Measurements from ENCODE around the gene NTM.
"Not testable (repeated sequence)": the region's sequence is repeated elsewhere in the genome, so short reads cannot be mapped to it uniquely, and the experiment has no call there.

NTM gene

DNA sequence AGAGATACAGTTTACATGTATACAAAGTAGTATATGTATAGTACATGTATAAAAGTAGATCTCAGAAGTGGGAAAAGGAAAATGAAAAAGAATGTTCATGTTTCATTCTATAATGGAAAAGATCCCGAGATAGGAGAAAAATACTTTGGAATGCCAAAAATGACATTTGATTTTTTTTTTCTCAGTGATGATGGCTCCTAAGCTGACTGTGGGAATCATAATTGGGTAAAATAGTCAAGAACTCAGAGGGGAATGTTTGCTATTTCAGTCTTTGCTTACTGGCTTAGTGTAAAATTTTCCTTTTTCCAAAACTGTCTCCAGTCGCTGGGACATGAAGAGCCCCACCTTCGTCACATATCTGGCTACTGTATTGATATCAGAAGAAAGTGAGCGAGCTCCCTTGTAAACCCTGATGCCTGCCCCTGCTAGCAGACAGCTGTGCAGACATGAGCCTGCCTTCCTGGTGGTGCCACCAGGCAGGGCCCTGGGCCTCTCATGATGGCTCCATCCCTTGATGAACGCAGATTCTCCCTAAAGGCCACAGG is 944.6 kb downstream of the NTM start:
- DNase-seq (ENCODE audit: low read depth): no peak

DNA sequence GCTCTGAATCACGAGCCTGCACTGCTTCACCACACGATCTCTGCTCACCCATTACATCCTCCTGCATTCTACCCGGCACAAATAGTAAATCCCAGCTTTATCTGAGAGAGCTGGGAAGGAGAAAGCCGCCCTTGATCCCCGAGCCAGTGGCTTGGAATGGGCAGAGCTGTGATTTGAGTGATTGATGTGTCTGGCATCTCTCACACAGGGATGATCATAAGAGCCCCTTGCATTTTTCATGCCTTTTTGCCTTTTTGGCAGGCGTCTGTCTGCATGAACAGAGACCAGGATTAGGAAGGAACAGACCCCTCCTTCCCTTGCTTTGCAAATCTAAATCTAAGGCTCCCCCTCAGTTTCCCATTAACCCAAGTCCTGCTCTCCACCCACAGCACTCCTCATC is 945.3 kb downstream of the NTM start:
- no peak for DNase-seq (ENCODE audit: low read depth)

DNA sequence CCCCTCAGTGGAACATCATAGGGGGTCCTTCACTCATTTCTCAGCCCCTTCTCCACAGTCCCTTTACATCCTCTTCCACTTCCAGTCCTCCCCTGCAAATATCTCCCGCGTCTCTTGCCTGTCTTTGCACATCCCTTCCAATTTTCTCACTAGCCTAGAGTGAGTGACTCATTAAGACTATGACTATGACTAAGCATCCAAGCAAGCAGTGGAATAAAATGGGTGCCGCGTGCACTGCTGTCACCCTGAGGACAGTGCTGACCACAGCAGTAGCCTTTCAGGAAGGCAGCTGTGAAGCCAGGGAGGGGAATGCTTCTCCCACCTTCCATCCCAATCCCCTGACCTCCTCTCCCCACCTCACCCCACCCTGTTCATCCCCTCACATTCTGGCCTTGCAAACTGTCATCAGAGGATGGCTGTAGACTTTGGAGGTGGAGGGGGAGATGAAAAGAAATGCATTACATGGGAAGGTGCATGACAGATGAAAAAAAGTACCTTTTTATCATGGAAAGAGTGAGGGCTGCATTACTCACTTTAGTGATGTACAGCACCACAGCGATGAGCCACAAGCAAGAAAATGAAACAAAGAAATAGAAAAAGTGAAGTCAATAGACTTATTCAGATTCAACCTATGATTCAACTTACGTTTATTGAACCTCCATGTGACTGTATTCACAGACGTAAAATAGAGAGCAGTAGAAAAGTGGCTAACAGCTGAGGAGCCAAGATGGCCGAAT is 948.2 kb downstream of the NTM start:
- DNase-seq (ENCODE audit: low read depth): peak; percentile 38

DNA sequence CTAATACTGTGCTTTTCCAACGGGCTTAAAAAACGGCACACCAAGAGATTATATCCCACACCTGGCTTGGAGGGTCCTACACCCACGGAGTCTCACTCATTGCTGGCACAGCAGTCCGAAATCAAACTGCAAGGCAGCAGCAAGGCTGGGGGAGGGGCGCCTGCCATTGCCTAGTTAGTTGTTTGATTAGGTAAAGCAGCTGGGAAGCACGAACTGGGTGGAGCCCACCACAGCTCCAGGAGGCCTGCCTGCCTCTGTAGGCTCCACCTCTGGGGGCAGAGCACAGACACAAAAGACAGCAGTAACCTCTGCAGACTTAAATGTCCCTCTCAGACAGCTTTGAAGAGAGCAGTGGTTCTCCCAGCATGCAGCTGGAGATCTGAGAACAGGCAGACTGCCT is 949.0 kb downstream of the NTM start:
- DNase-seq (ENCODE audit: low read depth): not testable (repeated sequence)

DNA sequence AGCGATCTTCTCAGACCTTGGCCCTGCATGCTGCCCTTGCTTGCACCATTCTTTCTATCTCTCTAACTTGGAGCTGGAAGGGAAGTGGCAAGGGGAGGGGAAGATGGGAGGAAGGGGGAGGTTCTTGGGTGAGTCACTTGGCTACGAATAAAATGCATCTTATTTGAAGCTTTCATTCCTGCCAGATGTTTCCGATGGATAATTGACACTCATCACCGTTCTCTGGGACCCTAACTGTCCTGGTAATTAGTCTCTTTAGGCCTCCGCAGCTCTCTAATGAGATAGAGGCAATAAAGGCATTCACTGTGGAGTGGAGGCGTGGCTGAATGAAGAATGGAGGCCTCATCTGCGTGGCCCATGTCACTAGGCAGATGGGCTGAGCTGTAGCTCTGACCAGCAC is 960.1 kb downstream of the NTM start:
- no peak for DNase-seq (ENCODE audit: low read depth)

DNA sequence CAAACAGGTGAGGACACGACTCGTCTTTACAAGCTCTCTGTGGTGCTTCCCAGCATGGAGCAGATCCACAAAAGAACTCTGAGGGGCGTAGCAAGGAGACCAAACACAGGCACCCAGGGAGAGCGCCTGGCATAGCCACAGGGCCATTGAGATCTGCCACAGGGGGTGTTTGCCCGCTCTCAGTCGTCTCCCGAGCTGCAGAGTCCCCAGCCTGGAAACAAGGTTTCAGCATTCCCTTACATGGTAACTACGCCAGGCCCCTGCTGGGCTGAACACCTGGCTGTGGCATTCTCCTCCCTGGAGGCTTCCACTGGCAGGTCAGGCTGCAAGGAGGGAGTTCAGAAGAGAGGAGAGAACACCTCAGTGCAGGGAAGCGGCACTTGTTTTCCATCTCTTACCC is 962.1 kb downstream of the NTM start:
- DNase-seq (ENCODE audit: low read depth): no peak

DNA sequence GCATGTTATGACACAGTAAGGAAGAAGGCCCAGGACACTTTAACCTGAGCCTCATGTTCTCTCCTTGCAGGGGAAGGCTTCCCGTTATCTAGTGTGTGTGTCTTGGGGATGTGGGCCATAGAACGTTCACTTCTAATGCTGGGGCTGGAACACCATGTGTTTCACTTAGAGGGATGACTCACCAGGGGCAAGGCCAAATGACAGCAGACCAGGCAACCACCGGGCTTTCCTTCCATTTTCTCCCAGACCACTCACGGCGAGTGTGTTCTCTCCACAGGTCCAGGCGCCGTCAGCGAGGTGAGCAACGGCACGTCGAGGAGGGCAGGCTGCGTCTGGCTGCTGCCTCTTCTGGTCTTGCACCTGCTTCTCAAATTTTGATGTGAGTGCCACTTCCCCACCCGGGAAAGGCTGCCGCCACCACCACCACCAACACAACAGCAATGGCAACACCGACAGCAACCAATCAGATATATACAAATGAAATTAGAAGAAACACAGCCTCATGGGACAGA is 964.4 kb downstream of the NTM start:
- DNase-seq (ENCODE audit: low read depth): no peak

DNA sequence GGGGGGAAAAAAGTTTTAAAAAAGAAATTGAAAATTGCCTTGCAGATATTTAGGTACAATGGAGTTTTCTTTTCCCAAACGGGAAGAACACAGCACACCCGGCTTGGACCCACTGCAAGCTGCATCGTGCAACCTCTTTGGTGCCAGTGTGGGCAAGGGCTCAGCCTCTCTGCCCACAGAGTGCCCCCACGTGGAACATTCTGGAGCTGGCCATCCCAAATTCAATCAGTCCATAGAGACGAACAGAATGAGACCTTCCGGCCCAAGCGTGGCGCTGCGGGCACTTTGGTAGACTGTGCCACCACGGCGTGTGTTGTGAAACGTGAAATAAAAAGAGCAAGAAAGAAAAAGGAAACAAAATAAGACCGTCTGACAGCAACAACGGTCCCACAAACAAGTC is 964.9 kb downstream of the NTM start:
- DNase-seq (ENCODE audit: low read depth): no peak

DNA sequence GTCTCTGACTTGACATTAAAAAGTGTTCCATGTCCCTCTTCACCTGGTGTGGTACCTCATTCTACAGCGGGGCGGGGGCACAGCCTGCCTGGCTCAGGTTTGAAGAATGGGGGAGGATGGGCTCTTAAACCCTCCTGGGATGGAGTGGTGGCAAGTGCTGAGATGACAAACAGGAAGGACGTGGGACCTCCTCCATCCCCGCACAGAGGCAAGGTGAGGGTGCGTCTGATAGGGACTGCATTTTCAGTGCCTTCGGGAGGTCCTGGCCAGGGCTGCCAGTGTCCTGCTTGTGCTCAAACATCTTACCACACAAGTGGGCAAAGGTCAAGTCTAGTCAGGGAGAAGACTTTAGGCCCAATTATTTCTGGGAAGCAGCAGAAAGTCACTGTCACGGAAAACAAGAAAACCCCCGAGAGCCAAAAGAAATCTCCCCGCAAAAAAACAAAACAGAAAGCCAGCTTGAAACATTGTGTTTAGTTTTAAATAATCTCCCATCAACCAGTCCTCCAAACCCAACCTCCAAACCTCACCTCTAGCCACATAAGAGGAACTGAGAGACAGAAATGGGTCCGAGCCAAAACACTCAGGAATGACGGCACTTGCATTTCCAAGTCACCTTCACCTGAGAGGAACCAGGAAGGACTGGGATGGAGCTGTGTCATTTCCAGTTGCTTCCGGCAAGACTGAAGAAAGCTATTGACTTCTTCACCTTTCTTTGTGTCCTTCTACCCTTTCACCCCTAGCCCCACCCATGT is 966.5 kb downstream of the NTM start:
- no peak for DNase-seq (ENCODE audit: low read depth)

DNA sequence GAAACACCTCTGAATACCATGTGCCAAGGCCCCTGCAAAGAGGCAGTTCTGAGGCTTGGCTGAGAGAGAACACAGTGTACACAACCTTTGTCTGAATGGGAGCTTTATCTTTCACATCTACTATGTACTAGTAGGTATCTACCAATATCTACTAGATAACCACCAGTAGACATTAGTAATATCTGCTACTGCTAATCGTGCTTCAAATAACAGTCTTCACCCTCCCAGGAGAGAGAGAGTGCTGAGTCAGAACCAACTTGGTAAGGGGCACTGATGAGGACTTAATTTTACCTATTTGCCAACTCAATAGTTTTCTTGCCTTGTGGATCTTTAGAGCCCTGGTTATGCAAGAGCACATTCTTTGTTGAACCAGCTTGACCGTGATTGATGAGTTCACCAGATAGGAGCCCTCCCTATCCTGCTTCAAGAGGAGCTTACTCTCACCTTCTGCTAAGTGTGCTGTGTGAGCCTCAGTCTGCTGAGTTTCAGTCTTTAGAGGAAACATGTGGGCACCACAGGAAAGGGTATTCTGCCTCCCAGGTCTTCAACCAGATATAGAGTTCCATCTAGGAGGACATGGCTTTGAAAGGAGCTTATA is 967.5 kb downstream of the NTM start:
- no peak for DNase-seq (ENCODE audit: low read depth)

DNA sequence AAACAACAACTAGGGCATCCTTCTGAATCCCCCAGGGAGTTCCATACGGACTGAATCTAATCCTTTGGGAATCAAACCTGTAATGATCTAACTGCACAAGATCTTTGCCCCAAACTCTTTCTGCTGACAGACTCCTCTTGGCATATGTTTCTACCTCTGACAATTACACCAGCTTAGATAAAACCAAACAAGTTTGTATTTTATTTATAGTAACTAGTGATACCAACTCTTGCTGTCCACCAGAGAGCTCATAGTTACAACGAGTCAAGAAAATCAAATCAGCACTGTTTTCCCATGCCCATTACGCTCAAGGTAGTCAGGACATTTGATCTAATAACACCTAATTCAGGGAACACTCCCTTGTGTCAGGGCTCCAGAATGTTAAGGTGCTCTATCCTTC is 972.0 kb downstream of the NTM start:
- no peak for DNase-seq (ENCODE audit: low read depth)

DNA sequence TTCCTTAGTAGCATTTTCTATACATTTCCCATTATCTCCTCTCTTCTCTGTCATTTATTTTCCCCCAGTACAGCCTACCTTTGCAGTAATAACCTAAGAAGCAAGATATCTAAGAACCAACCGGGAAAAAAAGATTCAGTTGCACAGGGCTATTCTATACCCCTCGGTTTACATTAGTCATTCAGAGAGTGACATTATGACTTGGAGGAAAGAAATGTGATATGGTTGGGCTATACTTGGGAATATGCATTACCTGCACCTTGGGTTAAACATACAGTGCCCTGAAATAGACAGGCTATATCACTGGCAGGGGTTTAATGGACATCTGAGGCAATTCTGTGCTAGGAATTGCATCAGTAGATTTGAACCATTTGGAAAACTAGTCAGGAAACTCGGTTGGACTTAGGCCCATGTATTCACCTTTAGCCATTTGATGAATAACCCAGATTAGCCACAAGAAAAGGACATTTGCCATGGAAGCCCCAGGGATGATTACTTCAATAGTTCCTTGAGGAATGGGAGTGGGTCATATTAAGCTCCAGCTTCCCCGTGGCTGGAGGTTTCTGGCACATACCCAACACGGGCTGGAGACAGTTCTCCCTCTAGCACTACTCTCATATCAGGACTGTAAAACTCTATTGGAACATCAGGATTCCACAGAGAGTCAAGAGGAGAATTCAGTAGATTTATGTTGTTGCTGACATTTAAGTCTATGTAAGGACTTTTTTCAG is 973.2 kb downstream of the NTM start:
- DNase-seq (ENCODE audit: low read depth): no peak

DNA sequence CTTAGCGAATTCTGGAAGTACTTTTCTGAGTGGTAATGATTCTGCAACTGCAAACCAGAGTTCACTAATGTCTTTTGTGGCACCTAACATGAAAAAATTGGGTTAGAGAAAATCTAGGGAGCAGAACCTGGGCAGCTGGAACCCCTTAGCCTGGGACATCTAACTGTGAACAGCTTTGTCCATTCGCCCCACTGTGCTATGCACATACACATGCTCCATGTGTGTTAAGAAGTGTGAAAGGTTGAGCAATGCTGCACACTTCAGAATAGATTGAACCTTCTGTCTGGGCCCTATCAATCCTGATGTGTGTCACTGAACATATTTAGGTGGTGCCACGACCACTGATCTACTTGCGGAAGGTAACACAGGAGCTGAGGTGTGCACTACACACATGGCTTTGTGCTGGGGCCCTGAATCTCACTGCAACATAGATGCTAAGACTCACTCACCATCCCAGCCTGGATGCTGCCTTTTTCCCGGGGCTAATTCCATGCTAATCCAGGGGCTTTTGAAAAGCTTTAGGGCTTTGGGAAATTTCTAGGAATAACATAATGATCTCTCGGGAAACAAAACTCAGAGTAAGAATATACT is 976.2 kb downstream of the NTM start:
- DNase-seq (ENCODE audit: low read depth): no peak

DNA sequence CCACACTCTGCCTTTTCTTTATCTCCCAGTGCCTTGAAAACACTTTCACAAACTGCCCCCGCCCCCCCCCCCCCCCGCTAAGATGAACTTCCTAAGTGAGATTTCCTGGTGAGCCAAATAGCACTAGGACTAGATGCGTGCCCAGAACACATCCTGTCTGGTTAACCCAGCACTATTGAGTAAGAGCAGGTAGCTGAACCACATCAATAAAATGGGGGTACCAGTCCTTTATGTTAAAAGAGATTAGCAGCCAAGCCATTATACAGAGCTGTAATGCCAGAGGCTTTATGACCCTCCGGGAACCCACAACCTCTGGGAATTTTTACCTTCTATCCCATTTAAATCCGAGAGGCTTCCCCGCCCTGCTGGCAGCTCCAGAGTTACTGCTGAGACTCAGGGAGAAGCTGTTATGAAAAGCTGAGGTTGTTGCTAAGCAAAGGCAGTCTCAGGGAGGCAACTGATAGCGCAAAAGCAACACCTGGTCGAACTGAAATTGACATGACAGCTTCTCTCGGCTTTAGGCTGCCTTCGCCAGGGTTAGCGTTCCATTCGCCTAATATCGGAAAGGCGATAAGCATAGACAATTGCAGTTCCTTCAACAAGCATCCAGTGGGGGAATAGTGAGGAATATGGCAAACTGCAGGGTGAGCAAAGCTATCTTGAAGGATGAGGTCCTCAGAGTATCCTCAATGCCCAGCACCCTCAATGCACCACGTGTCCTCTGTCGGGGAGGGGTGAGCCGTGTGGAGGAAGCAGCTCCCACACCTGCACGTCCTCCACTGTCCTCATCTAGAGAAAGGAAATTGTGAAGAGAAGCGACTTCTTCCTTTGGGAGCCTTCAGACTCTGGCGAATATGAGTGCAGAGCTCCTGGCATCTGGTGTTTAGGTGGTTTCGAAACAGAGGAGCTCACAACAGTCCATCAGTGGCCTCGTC is 977.0 kb downstream of the NTM start:
- no peak for DNase-seq (ENCODE audit: low read depth)

DNA sequence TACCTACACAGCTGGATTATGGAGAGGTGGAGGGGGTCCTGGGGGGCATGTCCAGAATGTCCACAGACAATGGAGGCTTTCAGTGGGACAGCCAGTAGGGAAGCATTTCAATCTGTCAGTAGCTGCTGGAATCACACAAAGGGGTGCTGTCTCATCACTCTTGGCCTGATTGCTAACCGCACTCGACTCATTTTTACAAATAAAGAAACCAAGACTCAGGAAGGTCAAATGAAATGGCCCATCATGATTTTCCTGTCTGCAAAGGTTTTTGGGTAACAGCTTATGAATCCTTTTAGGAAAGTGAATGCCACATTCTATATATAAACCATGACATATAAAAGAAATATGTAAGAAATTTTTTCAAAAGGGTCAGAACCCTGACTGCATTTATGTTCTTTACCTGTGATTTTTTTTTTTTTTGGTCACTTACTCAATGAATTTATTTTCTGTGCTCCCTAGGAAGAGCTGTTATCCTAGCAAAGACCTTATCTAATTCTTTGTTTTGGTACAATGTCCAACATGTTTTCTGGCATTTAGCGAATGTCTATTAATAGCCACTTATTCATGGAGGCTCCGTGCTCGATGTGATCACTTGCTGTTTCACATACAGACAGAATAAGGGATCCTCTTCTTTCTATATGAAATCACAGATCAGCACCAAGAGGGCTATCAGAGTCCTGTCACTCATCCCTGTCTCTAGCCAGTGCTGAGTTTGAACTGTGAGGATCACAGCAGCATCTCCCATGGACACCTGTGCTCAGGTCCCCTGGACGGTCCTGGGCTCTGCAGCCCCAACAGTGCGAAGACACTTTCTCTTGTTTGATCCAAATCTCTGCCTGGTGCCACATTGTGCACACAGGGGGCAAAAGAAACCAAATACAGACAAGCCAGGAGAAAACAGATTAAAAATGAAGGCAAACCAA is 979.7 kb downstream of the NTM start:
- DNase-seq (ENCODE audit: low read depth): no peak

DNA sequence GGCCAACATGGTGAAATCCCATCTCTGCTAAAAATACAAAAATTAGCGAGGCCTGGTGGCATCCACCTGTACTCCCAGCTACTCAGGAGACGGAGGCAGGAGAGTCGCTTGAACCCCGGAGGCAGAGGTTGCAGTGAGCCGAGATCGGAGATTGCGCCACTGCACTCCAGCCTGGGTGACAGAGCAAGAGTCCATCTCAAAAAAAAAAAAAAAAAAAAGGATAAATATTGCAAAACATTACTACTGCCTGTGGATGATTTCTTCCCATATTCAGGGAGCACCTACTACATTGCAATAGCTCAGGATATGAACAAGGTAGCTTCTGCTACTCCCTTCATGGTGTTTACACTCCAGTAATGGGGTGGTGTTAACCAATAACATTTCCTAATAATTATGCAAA is 980.6 kb downstream of the NTM start:
- DNase-seq (ENCODE audit: low read depth): no peak

DNA sequence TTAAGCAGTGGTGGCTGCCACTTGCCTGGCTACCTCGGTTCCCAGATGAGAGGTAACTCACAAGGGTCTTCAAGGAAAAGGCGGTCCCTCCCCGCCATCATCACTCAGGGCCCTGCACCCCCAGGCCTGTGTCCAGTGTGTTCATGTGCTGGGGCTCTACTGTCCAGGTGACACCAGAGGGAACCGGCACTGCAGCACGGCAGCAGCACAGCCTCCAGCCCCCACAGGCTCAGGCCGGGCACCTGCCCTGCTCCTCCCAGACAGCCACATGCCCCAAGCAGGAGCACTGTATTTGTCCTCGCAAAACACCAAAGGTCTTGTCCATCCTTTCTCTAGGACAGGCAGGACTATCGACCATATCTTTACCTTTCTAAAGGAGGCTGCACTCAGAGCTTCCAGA is 982.1 kb downstream of the NTM start:
- DNase-seq (ENCODE audit: low read depth): no peak

DNA sequence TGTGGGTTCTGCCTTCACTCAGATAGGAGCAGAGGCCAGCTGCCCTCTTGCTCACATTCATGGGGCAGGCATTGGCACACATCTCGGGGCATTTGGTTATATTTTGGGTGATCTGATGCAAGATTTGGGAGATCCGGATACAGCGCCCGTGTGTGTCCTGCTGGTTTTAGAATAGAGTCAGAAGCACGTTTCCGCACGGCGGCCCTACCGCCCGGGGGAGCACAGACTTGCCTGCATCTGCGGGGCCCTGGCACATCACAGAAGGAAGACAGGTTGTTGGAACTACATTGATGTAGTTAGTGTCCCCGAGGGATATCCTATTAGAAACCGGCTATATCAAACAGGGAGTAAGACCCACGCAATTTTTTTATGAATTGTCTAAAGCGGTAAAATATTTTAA is 982.8 kb downstream of the NTM start:
- no peak for DNase-seq (ENCODE audit: low read depth)

DNA sequence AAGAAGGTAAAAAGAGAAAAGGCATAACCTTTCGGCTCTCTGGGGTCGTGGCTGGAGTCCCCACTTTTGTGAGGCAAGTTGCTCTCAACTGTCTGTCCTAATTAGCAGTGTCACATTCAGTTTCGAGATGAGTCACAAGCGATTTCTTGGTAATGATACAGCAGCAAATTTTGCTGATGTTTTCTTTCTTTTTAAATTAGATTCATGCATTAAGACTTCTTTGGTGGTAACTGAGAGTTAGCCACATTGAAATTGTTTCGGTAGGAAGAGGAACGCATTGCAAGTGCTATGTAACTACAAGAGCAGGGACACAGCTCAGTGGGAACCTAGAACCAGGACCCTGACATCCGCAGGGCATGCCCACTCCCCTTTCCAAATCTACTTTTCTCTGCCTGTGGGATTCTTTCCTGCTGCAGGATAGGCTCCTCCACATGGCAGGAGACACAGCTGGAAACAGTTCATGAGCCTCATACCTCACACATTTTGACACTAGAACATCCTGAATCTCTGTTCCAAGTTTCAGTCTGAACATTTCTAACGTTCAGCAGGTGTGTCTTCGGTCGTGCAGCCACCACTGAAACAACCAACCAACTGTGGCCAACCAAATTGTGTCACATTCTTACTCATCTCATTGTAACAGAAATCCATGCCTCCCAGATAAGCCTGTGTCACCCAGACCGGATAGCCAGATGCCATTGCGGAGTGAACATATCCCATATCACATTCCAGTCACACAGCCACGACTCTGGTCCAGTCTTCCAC is 987.6 kb downstream of the NTM start:
- DNase-seq (ENCODE audit: low read depth): no peak

Measured in non-pigmented ciliary epithelial cell (primary cell).